OCI-LY7 (cell line): ENCODE data around the gene CELF2.

Experiments
- CTCF ChIP-seq: fragments of 200-600 bp; sonication (generic); conservative IDR thresholded peaks from 2 replicates; pipeline ENCODE4 v1.5.1; 2014; ENCODE audit warnings: mild to moderate bottlenecking, antibody characterized with exemption, low read length, moderate library complexity, mixed read lengths
- EZH2phosphoT487 ChIP-seq: fragments of 200-600 bp; sonication (generic); IDR thresholded peaks from 2 replicates; pipeline ENCODE4 v1.6.1; 2018; ENCODE audit warnings: low read depth, borderline replicate concordance, mild to moderate bottlenecking, mixed run types, antibody characterized with exemption, low read length, moderate library complexity, mixed read lengths

GRCh38 chr10:11195623-11196022, 178.0 kb downstream of the CELF2 start:
- TF ChIP-seq CTCF (no peak), EZH2phosphoT487 (no peak)
